HFF-Myc (cell line): Measurements from ENCODE around the gene RPL39L.

Experiments used
- DNase-seq: peaks from one replicate; pipeline ENCODE4 v3.0.0-alpha.2; 2011; ENCODE audit warnings: low read depth; ENCODE audit errors: extremely low read depth
- H3K4me3 ChIP-seq: replicated peaks from 2 replicates; pipeline ENCODE4 v1.5.1; 2011; ENCODE audit warnings: low read depth, mild to moderate bottlenecking, control low read depth, low read length
- CTCF ChIP-seq: IDR thresholded peaks from 2 replicates; pipeline ENCODE4 v1.5.1; 2012; ENCODE audit warnings: mild to moderate bottlenecking, low read depth, low read length, control low read depth; ENCODE audit errors: missing control alignments

Gene RPL39L

GRCh38 chr3:187139126-187139894, at the start of gene RPL39L:
Gene RPL39L (minus strand): TSS chr3:187139496. CDS start chr3:187121300, 18,196 bp downstream.
- peak; percentile 56 for DNase-seq
- TF ChIP-seq CTCF = peak; percentile 98
- H3K4me3 ChIP-seq = peak within 1 kb of the TSS; percentile 62

- TF ChIP-seq CTCF = no peak
- no peak overlapping the region for H3K4me3 ChIP-seq
- no peak for DNase-seq
Observed at GRCh38 chr3:187188931-187189330, 49.6 kb upstream of the RPL39L start.

GRCh38 chr3:187186801-187187421, 47.6 kb upstream of the RPL39L start:
- H3K4me3 ChIP-seq = no peak overlapping the region
- no peak for TF ChIP-seq CTCF
- DNase-seq = peak; percentile 79

GRCh38 chr3:187186375-187186774, 47.1 kb upstream of the RPL39L start:
- H3K4me3 ChIP-seq = no peak overlapping the region
- TF ChIP-seq CTCF = no peak
- no peak for DNase-seq

- DNase-seq = no peak
- no peak for TF ChIP-seq CTCF
- no peak overlapping the region for H3K4me3 ChIP-seq
Observed at GRCh38 chr3:187185759-187186158, 46.5 kb upstream of the RPL39L start.

- no peak overlapping the region for H3K4me3 ChIP-seq
- no peak for TF ChIP-seq CTCF
- DNase-seq = no peak
Observed at GRCh38 chr3:187183903-187184302, 44.6 kb upstream of the RPL39L start.
